Vagina (tissue), 2 donors: ENCODE data around the gene KIF5A. TPM values are rescaled to one million over a fixed set of nuclear protein-coding genes. Genes with fewer than 3 reads are reported as not detected.

Experiments used
- DNase-seq, 2 donors: peaks; one replicate each; pipeline ENCODE4 v3.0.0-alpha.2; 2017; ENCODE audit errors: extremely low spot score in 2 of 2
- H3K27ac ChIP-seq: fragments of 200-600 bp; sonication (generic); one replicate; pipeline ENCODE4 v1.5.1; 2019
- H3K27me3 ChIP-seq: fragments of 200-600 bp; sonication (generic); one replicate; pipeline ENCODE4 v1.5.1; 2019
- H3K36me3 ChIP-seq, 2 donors: fragments of 200-600 bp; sonication (generic); one replicate each; pipeline ENCODE4 v1.5.1; 2017 to 2019
- H3K4me1 ChIP-seq: fragments of 200-600 bp; sonication (generic); one replicate; pipeline ENCODE4 v1.5.1; 2019
- H3K4me3 ChIP-seq, 2 donors: fragments of 200-600 bp; sonication (generic); 1 replicate in 1 of 2; 2 replicates in 1 of 2; pipeline ENCODE4 v1.5.1; 2016 to 2019
- H3K9me3 ChIP-seq: fragments of 200-600 bp; sonication (generic); one replicate; pipeline ENCODE4 v1.5.1; 2019
- CTCF ChIP-seq, 3 experiments: fragments of 450-650 bp in 2 of 3; fragments of 200-600 bp in 1 of 3; sonication (generic) in 1 of 3; IDR thresholded peaks; one replicate each; pipeline ENCODE4 v1.5.1; 2017 to 2019; ENCODE audit warnings: antibody characterized with exemption in 3 of 3, mild to moderate bottlenecking in 2 of 3, moderate library complexity in 2 of 3
- POLR2A ChIP-seq, 2 donors: fragments of 450-650 bp; IDR thresholded peaks; one replicate each; pipeline ENCODE4 v1.6.1; 2017; ENCODE audit warnings: antibody characterized with exemption in 2 of 2, mild to moderate bottlenecking in 2 of 2, moderate library complexity in 2 of 2
- POLR2AphosphoS5 ChIP-seq, 2 donors: sonication (generic); formaldehyde crosslinking; IDR thresholded peaks; one replicate each; pipeline ENCODE4 v1.9.0; 2017; ENCODE audit warnings: antibody characterized with exemption in 2 of 2, mild to moderate bottlenecking in 2 of 2, low read depth in 1 of 2; ENCODE audit not compliant: insufficient read depth in 1 of 2
- intact Hi-C: fragments of 100-400 bp; cut with DNase I; formaldehyde crosslinking; loops from one replicate; pipeline ENCODE4 v1.15.1; 2023
- total RNA-seq: library from RNA; depleted of rRNA; stranded (reverse); fragments of >200 nt; gene quantifications from one replicate; pipeline ENCODE4 v1.2.3, GENCODE V29; 2016

The KIF5A gene
- total RNA-seq, 1 donor from 2014 or later: 4.4 TPM

DNA sequence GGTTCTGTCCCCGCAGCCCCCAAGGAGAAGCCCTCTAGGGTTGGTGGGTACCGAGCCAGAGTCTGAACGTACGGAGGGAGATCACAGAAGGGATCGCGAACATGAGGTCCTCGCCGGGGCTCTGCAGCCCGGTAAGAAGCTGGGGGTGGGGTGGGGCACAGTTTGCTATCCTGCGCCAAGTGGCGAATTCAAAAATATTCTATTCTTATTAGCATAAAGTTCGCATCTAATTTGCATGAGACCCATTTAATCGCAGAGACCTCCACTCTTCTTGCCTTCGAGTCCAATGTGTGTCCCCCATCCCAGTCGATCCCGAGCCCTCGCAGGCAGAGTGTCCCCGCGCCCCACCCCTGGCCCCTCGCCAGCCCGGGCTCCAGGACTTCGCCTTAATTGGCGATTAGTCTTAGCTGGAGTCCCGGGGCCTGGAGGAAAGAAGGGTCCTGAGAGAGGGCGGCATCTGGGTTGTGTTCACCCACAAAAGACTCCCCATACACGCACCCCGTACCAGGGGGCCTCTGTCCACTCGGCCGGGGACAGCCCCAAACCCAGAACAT, 60.8 kb downstream of the KIF5A start:
- H3K27ac ChIP-seq: peak overlapping the region; percentile 92
- H3K4me1 ChIP-seq: peaks cover 21% of the 10 kb centered on the region
- H3K4me3 ChIP-seq: peak overlapping the region; percentile 62 to 63
- H3K27me3 ChIP-seq: no peaks in the 10 kb centered on the region
- peaks cover 0 to 4% of the 10 kb centered on the region in 2 donors for H3K36me3 ChIP-seq
- intact Hi-C loops: no loop called here
- no peak for TF ChIP-seq CTCF (IDR thresholded peaks at IDR 0.05)
- no peak for TF ChIP-seq POLR2A (IDR thresholded peaks at IDR 0.05)
- TF ChIP-seq POLR2AphosphoS5 (IDR thresholded peaks at IDR 0.05; ENCODE audit: insufficient read depth in 1 of 2, low read depth in 1 of 2): no peak
- DNase-seq: no peak
- H3K9me3 ChIP-seq: no peaks in the 10 kb centered on the region

GRCh38 chr12:57611108-57611826, 61.4 kb downstream of the KIF5A start, which contains the start of gene ARHGEF25:
Gene ARHGEF25 (plus strand): TSS chr12:57611435. CDS start chr12:57611895, 460 bp downstream.
- Histone ChIP-seq H3K27me3 (no peaks in the 10 kb centered on the region), H3K27ac (peak within 1 kb of the TSS; percentile 92), H3K9me3 (no peaks in the 10 kb centered on the region), H3K4me1 (peaks cover 20% of the 10 kb centered on the region), H3K36me3 (peaks cover 0 to 11% of the 10 kb centered on the region in 2 donors), H3K4me3 (peak within 1 kb of the TSS; percentile 62 to 63)
- TF ChIP-seq POLR2A (IDR thresholded peaks at IDR 0.05) (peak in 1 of 2 donors; percentile 55), POLR2AphosphoS5 (IDR thresholded peaks at IDR 0.05; ENCODE audit: insufficient read depth in 1 of 2, low read depth in 1 of 2) (peak in 1 of 2 donors; percentile 89), CTCF (IDR thresholded peaks at IDR 0.05) (no peak)
- no peak for DNase-seq
- intact Hi-C loops: no loop called here

DNA sequence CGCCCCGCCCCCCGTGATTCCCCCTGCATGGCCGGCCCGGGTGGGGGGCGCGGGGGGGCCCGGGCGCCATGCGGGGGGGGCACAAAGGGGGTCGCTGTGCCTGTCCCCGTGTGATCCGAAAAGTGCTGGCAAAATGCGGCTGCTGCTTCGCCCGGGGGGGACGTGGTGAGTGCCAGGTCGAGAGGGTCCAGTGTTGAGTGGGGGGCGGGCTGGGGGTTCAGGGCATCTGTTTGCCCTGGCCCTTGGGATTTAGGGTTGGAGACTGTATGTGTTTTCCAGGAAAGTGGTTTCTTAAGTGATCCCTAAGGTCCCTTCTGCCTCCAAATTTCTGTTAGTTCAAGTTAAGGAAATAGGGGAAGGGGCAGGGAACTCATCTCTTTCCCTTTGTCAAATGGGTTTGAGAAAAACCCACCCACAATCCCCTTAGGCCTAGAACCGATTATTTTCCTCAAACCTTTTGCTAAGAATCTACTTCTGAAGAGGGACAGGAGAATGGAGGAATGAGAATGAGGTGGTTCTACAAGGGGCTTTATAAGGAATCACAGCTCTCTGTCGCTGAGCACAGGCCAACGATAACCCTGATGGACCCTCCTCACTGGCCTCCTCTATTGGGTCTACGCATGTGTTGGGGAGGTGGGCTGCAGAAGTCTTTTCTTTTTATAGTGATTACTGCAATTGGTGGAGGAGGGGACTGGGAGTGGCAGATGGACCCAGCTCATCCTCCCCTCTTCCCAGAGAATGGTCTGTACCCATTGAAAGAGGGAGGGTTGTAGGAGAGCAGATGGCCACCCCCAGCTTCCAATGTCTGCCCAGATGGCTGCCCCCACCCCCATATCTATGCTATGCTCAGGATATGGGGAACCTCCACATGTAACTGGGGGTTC, 62.2 kb downstream of the KIF5A start:
- H3K27ac ChIP-seq: peak overlapping the region; percentile 92
- no peaks in the 10 kb centered on the region for H3K27me3 ChIP-seq
- peaks cover 0 to 11% of the 10 kb centered on the region in 2 donors for H3K36me3 ChIP-seq
- peak overlapping the region; percentile 62 to 63 for H3K4me3 ChIP-seq
- no peaks in the 10 kb centered on the region for H3K9me3 ChIP-seq
- intact Hi-C loops: no loop called here
- peaks cover 20% of the 10 kb centered on the region for H3K4me1 ChIP-seq
- TF ChIP-seq CTCF (IDR thresholded peaks at IDR 0.05) (no peak), POLR2AphosphoS5 (IDR thresholded peaks at IDR 0.05; ENCODE audit: insufficient read depth in 1 of 2, low read depth in 1 of 2) (no peak), POLR2A (IDR thresholded peaks at IDR 0.05) (no peak)
- DNase-seq: no peak

DNA sequence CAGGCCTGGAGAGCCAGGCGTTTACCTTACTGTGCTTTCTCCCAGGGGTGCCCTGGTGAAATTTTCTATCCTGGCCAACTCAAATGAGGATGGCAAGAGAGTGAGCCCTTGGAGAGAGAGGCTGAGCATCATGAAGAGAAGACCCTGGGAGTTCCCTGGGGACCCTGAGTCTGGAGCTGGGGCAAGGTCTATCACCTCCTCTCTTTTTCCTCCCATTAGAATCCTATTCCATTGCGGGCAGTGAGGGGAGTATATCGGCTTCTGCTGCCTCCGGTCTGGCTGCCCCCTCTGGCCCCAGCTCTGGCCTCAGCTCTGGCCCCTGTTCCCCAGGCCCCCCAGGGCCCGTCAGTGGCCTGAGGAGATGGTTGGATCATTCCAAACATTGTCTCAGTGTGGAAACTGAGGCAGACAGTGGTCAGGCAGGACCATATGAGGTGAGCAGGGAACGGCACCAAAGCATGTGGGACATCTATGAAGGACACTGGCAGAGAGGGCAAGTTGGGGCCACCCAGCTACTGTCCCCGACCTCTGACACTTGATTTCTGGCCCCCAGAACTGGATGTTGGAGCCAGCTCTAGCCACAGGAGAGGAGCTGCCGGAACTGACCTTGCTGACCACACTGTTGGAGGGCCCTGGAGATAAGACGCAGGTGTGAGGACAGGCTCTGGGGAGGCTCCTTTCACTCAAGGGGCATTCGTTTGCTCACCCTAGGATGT, 63.0 kb downstream of the KIF5A start:
- peaks cover 20% of the 10 kb centered on the region for H3K4me1 ChIP-seq
- H3K9me3 ChIP-seq: no peaks in the 10 kb centered on the region
- no peak for DNase-seq
- intact Hi-C loops: no loop called here
- H3K27me3 ChIP-seq: no peaks in the 10 kb centered on the region
- H3K4me3 ChIP-seq: no peak overlapping the region
- no peak for TF ChIP-seq POLR2A (IDR thresholded peaks at IDR 0.05)
- no peak for TF ChIP-seq CTCF (IDR thresholded peaks at IDR 0.05)
- no peak for TF ChIP-seq POLR2AphosphoS5 (IDR thresholded peaks at IDR 0.05; ENCODE audit: insufficient read depth in 1 of 2, low read depth in 1 of 2)
- peaks cover 0 to 11% of the 10 kb centered on the region in 2 donors for H3K36me3 ChIP-seq
- H3K27ac ChIP-seq: peak overlapping the region; percentile 92
